ENCODE results near the gene DOCK7.
"Not testable (repeated sequence)": the region's sequence is repeated elsewhere in the genome, so short reads cannot be mapped to it uniquely, and the experiment has no call there.

The DOCK7 gene

DNA sequence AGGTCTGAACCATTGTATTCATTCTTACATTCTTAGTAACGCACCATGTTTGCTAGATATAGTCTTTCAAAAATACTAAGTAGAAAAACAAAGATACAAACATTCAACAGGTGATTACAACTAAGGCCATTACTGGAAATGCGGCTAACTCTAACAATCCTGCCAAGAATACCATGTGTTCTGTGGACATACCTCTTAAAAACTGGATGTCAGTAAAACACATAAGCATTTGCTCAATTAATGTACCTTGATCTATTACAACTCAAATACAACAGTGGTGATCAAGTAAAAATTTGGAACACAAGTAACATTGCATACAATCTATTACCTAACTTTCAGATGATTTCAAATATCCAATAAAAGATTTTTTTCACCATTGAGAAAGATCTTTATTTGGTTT lies 75.4 kb downstream of the DOCK7 start:
- no peak for DNase-seq (ENCODE audit: low read depth)

DNA sequence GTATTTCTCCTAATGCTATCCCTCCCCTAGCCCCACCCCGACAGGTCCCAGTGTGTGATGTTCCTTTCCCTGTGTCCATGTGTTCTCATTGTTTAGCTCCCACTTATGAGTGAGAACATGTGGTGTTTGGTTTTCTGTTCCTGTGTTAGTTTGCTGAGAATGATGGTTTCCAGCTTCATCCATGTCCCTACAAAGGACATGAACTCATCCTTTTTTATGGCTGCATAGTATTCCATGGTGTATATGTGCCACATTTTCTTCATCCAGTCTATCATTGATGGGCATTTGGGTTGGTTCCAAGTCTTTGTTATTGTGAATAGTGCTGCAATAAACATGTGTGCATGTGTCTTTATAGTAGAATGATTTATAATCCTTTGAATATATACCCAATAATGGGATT lies 77.6 kb downstream of the DOCK7 start:
- not testable (repeated sequence) for DNase-seq (ENCODE audit: low read depth)

DNA sequence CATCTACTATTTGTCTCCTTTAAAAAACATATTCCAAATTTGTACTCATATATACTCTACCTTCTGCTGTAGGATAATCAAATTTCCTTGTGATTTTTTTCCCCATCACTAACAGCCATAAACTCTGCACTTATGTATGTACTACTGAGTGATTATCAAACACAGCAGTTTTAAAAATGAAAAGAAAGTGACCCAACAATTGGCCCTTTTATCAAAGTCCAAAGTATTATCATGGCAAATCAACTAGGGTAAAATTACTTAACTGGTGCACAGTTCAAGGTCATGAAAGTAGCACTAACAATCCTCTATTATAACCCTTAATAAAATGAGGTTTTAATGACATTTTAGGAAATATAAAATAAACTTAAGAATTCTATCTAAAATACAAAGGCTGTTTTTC lies 79.3 kb downstream of the DOCK7 start:
- no peak for DNase-seq (ENCODE audit: low read depth)

DNA sequence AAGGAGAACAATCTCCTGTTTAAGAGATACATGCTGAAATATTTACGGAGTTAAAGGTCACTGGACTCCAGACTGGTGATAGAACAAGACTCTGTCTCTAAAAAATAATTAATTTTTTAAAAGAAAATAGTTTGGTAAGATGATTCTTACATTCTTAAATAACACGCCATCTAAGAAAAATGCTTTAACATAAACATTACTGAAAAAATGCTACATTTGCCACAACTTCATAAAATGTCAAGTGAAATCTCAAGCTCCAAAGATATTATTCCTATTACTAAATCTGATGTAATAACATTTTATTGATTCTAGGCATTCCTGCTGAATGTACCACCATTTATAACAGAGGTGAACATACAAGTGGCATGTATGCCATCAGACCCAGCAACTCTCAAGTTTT lies 86.7 kb downstream of the DOCK7 start:
- no peak for DNase-seq (ENCODE audit: low read depth)

DNA sequence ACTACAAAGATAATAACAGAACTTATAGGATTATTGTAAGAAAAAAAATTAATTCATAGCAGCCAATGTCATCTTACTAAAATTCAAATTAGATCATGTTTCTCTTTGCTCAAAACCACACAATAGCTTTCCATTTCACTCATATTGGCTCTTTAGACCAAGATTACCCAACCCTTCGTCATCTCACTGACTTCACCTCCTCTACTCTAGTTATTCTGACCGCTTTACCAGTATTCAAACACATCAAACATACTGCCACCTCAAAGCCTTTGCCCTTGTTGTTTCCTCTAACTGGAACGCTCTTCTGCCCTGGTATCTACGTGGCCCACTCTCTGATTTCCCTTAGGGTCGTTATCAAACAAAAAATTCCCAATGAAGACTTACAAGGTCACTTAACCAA lies 89.1 kb downstream of the DOCK7 start:
- no peak for DNase-seq (ENCODE audit: low read depth)

DNA sequence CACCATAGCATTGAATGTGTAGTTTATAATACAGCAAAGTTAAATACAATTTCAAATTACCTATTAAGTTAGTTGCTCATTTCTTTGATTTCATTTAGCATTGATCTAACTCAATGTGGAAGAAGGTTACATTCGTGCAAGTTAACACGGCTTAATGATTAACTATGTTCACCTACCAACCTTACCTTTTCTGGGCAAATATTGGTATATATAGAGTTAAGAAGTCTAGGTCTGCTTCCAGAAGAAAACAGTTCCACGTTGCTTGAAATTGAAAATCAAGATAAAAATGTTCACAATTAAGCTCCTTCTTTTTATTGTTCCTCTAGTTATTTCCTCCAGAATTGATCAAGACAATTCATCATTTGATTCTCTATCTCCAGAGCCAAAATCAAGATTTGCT lies 90.9 kb downstream of the DOCK7 start, which contains the start of gene ANGPTL3:
Gene ANGPTL3, plus strand, starts transcription at position 240 of the 400 bp plus-strand sequence. Its CDS starts 47 bp downstream, at position 287.
- no peak for DNase-seq (ENCODE audit: low read depth)

DNA sequence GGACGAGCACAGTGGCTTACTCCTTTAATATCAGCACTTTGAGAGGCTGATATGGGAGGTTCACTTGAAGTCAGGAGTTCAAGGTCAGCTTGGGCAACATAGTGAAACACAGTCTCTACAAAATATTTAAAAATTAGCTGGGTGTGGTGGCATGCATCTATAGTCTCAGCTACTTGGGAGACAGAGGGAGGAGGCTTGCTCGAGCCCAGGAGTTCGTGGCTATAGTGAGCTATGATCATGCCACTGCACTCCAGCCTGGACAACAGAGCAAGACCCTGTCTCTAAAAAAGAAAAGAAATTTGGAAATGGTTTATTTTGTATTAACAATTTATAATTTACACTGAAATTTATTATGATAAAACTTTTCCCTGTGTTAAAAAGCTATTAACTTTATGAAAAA lies 92.5 kb downstream of the DOCK7 start:
- DNase-seq (ENCODE audit: low read depth), result no peak

DNA sequence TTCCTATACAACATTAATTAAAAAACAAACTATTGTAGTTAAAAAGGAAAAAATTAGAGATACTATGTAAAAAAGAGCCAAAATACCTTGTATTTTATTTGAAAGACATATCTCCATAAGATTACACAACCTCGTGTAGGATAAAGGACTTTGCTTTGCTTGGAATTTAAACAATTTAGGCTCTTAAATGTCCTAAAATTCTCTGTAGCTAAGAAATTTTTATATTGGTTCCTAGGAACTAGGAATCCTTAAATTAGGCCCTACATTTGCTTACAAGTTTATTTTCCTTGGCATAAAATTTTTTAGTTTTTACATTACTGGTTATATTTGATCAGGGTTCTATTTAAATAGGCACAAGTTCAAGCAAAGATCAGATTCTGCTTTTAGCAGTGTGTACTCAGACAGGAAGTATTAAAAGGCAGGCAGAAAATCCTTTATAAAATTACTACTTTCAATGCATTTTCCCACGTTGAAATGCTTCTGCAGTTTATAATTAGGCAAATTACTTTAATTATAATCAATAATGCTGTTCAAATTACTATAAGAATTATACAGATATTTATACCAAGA lies 94.3 kb downstream of the DOCK7 start:
- no peak for DNase-seq (ENCODE audit: low read depth)

DNA sequence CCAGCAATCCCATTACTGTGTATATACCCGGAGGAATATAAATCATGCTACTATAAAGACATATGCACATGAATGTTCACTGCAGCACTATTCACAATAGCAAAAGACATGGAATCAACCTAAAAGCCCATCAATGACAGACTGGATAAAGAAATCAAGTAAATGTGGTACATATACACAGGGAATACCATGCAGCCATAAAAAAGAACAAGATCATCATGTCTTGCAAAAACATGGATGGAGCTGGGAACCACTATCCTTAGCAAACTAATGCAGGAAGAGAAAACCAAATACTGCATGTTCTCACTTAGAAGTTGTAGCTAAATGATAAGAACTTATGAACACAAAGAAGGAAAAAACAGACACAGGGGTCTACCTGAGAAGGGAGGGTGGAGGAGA lies 97.2 kb downstream of the DOCK7 start:
- no peak for DNase-seq (ENCODE audit: low read depth)

DNA sequence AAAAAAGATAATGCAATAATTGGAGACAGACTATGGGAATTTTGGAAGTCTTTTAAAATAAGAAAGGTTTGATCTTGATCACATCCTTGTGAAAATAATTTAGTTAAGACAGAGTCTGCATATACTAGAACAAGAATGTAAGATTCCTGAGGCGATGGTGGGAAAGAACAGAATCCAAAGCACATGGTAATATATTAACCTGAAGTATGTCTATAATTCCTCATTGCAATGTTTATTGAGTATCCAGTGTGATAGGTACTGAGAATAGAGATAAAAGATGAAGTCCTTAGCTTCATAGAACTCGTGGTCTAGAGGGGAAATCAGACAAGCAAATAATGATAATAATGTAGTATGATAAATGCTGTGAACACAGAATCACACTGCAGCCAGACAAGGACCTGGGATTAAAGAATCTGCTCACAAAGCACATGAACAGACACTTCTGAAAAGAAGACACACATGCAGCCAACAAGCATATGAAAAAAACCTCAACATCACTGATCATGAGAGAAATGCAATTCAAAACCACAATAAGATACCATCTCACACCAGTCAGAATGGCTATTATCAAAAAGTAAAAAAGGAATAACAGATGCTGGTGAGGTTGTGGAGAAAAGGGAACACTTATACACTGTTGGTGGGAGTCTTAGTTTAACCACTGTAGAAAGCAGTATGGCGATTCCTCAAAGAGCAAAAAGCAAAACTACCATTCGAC lies 97.8 kb downstream of the DOCK7 start:
- no peak for DNase-seq (ENCODE audit: low read depth)

DNA sequence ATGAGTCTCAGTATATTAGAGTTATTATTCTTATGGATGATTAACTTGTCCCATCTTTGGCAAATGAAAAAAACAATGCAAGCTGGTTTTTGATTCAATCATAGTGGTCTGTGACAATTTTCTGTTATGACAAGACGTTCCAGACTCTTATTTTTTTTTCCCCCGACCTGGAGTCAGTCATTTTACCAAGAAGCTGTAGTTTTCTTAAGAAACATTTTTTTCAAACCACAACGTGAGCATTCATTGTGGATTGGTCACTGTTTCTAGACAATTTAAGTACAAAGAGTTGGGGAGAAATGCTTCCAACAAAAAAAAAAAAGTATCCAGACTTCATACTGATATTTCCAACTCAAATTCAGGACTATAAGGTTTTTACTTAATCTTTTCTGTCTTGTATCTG lies 98.9 kb downstream of the DOCK7 start:
- DNase-seq (ENCODE audit: low read depth), result no peak

DNA sequence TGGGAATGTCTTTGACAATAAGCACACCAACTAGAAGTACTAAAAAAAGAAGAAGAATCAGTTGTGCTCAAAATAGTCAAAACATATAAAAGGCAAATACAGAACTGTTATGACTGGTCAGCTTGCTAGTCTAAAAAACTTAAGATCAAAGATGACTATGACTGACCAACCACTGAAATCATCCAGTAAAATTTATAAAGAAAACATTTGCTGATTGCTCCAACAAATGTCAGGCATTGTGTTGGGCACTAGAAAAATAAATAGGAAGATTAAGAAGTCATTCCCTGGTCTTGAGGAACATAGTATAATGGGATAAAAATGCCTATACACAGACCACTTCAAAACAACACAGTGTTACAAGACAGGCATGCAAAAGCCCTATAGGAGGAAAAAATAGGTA lies 100.2 kb downstream of the DOCK7 start:
- no peak for DNase-seq (ENCODE audit: low read depth)

DNA sequence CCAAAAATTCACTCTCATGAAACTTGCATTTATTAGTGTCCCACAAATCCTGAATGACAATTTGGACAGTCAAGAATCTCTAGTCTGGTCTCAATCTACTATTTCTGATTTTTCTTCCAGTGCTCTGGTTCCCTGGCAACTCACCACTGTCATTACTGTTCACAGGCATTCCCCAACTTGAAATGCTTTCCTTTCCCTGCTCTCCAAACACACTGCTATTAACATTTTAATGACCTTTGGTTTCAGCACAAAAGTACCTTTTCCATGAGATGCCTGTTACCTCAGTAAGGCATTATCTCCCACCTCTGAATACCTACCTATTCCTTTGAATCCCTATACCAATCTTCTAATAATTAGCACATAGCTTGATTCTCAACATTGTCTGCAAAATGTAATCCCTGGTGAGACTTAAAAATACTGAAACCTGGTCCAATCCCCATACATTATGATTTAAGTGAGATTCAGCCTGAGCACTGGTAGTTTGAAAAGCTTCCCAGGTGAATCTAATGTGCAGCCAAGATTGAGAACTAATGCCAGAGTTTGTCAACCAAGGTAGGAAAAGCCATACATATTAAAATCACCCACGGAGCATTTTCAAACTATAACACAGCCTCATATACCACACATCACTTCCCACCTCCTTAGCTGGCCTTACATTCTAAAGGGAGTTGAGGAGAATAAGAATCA lies 102.6 kb downstream of the DOCK7 start:
- DNase-seq (ENCODE audit: low read depth), result no peak

DNA sequence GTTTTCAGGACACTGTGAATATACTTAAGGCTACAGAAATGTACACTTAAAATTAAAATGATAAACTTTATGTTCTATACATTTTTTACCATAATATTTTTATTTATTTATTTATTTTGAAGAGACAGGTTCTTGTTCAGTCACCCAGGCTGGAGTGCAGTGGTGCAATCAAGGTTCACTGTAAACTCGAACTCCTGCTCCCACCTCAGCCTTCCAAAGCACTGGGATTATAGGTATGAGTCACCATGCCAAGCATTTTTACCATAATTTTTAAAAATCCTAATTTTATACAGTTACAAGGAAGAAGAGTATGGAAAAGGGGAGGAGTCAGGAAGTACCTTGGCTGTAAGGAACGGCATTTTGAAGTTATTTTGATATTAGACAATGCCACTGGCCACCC lies 114.5 kb downstream of the DOCK7 start:
- no peak for DNase-seq (ENCODE audit: low read depth)

DNA sequence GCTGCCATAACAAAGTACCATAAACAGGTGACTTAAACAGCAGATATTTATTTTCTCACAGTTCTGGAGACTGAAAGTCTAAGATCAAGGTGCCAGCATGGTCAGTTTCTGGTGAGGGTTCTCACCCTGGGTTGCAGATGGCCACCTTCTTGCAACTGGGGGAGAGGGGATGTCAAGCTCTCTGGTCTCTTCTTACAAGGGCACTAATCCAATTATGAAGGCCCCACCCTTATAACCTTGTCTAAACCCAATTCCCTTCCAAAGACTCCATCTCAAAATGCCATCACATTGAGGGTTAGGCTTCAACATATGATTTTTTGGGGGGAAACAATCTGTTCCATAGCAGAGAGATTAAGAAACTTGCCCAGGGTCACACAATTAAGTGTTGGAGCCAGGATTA lies 115.7 kb downstream of the DOCK7 start:
- no peak for DNase-seq (ENCODE audit: low read depth)

DNA sequence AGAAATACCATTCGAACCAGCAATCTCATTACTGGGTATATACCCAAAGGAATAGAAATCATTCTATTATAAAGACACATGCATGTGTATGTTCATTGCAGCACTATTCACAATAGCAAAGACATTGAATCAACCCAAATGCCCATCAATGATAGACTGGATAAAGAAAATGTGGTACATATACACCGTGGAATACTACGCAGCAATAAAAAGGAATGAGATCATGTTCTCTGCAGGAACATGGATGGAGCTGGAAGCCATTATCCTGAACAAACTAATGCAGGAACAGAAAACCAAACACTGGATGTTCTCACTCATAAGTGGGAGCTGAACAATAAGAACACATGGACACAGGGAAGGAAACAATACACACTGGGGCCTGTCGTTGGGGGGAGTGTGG lies 116.7 kb downstream of the DOCK7 start:
- DNase-seq (ENCODE audit: low read depth), result not testable (repeated sequence)

DNA sequence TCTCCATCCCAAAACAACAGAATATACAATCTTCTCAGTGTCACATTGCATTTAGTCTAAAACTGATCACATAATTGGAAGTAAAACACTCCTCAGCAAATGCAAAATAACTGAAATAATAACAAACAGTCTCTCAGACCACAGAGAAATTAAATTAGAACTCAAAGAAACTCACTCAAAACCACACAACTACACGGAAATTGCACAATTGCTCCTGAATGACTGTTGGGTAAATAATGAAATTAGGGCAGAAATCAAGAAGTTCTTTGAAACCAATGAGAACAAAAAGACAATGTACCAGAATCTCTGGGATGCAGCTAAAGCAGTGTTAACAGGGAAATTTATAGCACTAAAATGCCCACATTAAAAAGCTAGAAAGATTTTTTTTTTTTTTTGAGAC lies 120.3 kb downstream of the DOCK7 start:
- DNase-seq (ENCODE audit: low read depth), result not testable (repeated sequence)

DNA sequence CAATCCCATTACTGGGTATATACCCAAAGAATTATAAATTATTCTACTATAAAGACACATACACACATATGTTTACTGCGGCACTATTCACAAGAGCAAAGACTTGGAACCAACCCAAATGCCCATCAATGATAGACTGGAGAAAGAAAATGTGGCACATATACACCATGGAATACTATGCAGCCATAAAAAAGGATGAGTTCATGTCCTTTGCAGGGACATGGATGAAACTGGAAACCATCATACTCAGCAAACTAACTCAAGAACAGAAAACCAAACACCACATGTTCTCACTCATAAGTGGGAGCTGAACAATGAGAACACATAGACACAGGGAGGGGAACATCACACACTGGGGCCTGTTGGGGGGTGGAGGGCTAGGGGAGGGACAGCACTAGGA lies 121.0 kb downstream of the DOCK7 start:
- DNase-seq (ENCODE audit: low read depth), result not testable (repeated sequence)

DNA sequence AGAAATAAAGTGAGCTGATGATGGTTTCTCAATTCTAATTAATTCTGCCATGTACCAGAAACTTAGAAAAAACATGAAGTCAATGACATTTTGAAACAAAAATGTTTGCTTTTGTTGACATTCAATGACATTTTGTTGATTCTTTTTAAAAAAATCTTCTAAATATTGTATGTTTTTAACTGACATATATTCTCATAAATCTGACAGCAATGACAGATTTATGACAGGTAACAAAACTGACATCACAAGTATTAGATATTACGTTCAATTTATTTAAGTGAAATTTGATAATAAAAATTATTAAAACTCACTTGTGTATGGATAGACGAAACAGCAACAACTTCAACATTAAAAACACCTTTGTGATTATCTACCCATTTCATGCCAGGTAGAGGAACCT lies 126.9 kb downstream of the DOCK7 start:
- no peak for DNase-seq (ENCODE audit: low read depth)

DNA sequence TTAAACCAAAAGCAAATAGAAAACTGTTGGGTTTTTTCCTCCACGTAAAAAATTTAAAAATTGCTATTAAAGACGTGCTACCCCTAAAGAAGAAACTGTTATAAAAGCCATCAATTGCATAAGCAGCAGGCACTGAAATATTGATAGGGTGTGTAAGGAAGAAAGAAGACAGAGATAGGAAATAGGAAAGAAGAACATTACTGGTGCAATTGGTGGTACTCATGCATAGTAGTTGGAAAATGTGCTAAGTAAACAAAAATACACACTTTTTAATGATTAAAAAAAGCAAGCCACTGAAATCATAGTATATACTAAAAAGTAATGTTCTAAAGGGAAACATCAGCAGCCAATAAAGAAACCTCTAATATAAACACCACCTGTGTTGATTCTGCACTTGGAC lies 143.6 kb downstream of the DOCK7 start:
- no peak for DNase-seq (ENCODE audit: low read depth)

DNA sequence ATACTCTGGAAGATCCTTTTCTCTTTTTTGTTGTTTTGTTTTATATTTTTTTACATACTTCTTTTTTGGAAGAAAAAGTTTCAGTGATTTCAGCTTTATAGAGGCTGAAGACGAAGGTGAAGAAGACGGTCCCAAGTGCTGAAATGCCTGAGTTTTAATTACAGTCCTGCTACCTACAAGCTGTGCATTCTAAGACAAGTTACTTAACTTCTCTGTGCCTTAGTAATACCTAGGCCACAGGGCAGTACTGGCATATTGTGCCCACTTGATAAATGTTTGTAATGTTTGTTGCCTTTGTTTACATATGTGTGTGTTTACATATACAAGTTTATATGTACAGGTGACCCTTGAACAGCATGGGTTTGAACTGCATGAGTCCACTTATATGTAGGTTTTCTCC lies 147.1 kb downstream of the DOCK7 start:
- DNase-seq (ENCODE audit: low read depth), result no peak

DNA sequence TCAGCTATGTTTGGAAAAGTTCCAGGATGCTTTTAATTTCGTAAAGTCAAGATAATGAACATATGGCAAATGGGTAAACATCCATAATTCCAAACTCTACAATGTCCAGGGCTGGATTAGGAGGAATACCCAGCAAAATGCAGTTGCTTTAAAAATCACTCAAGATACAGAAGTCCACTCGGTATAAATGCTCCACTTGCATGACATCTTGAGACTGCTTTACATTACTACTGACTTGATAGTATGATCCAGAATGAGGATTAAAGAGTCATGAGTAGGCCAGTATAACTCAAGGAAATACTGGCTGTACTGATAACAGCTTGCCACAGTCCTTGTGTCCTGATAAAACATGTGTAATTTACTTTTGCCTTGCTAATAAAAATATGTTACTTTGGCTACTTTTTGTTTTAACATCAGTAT lies 149.1 kb downstream of the DOCK7 start:
- DNase-seq (ENCODE audit: low read depth), result no peak

DNA sequence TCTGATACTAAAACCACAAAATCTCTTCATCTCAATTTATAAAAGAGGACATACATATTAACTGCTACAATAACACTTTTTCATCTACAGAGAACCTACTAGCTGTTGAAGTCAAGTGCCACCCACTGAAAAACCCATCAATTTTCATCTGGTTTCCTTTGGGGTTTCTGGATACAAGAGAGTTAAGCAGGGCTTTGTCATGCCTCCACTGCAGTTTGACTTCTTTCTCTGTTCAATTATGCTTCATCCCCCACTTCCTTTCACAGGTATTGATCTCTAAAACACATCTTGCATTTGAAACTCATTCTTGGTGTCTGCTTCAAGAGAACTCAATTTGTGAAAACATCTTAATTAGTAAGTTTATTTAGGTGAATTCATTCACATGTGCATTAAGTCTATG lies 151.3 kb downstream of the DOCK7 start:
- no peak for DNase-seq (ENCODE audit: low read depth)
